Natural killer cell (primary cell): ENCODE measurements around the gene HOXD9. TPM values are rescaled to one million over a fixed set of nuclear protein-coding genes. Genes with fewer than 3 reads are reported as not detected.

ENCODE experiments used
- ATAC-seq, 3 donors: fragments of 150-1000 bp in 2 of 3; fragments of 200-7000 bp in 1 of 3; cut with Tn5 transposase; 1 replicate in 1 of 3; 2 replicates in 2 of 3; pipeline ENCODE4 v1.10.0; 2021; ENCODE audit warnings: mild to moderate bottlenecking in 2 of 3, moderate library complexity in 2 of 3
- DNase-seq, 2 donors: peaks; one replicate each; pipeline versions ENCODE4 v3.0.0 to v3.0.0-alpha.2; 2013 to 2021; ENCODE audit warnings: mixed read lengths in 1 of 2
- H3K27ac ChIP-seq: one replicate; pipeline ENCODE4 v1.5.1; 2013; ENCODE audit warnings: mild to moderate bottlenecking, low read length
- H3K27me3 ChIP-seq: one replicate; pipeline ENCODE4 v1.6.1; 2013; ENCODE audit warnings: low read length; ENCODE audit not compliant: control insufficient read depth, insufficient read depth
- H3K36me3 ChIP-seq: one replicate; pipeline ENCODE4 v1.6.1; 2013; ENCODE audit warnings: low read length; ENCODE audit not compliant: control insufficient read depth, insufficient read depth
- H3K4me1 ChIP-seq: one replicate; pipeline ENCODE4 v1.6.1; 2013; ENCODE audit warnings: low read length; ENCODE audit not compliant: control insufficient read depth, insufficient read depth
- H3K4me3 ChIP-seq: one replicate; pipeline ENCODE4 v1.5.1; 2013; ENCODE audit warnings: low read length
- H3K9me3 ChIP-seq: one replicate; pipeline ENCODE4 v1.6.1; 2013; ENCODE audit warnings: low read length; ENCODE audit not compliant: control insufficient read depth, insufficient read depth
- H3K27ac Mint-ChIP-seq, 2 donors: one replicate each; pipeline ENCODE4 v1.8.0; 2022; ENCODE audit warnings: mild to moderate bottlenecking in 2 of 2, mixed read lengths in 2 of 2, moderate library complexity in 1 of 2
- H3K27me3 Mint-ChIP-seq, 2 donors: one replicate each; pipeline ENCODE4 v1.8.0; 2022; ENCODE audit warnings: low read depth in 2 of 2, mixed read lengths in 2 of 2
- H3K36me3 Mint-ChIP-seq: one replicate; pipeline ENCODE4 v1.8.0; 2022; ENCODE audit warnings: mixed read lengths
- H3K4me1 Mint-ChIP-seq, 2 donors: one replicate each; pipeline ENCODE4 v1.8.0; 2022; ENCODE audit warnings: mixed read lengths in 2 of 2
- H3K4me3 Mint-ChIP-seq: one replicate; pipeline ENCODE4 v1.8.0; 2022; ENCODE audit warnings: mild to moderate bottlenecking, moderate library complexity, mixed read lengths
- H3K9me3 Mint-ChIP-seq, 2 donors: one replicate each; pipeline ENCODE4 v1.8.0; 2022; ENCODE audit warnings: mixed read lengths in 2 of 2
- CTCF ChIP-seq: fragments of 200-600 bp; IDR thresholded peaks from one replicate; pipeline ENCODE4 v1.8.0; 2022; ENCODE audit warnings: antibody characterized with exemption
- WGBS: methylation state at CpG from one replicate; pipeline ENCODE4 v1.1.7; 2013; ENCODE audit warnings: missing lambda C conversion rate; ENCODE audit not compliant: insufficient coverage; 5-methylcytosine and 5-hydroxymethylcytosine counted together
- intact Hi-C: fragments of 100-400 bp; cut with micrococcal nuclease; formaldehyde crosslinking; loops from one replicate; pipeline ENCODE4 v1.14.2; 2022
- total RNA-seq, 4 donors: library from RNA; stranded (reverse); fragments of 120-200 nt in 1 of 4; gene quantifications; one replicate each; pipeline versions ENCODE4 v1.2.3 to v1.2.4, GENCODE V29; 2013 to 2022

HOXD9 gene
- total RNA-seq, 3 donors from 2014 or later (not counting 1 experiment from before 2014, with no cell fraction given), result not detected

- no peak overlapping the region for H3K27ac ChIP-seq
- H3K4me3 ChIP-seq, result no peak overlapping the region
- no peak for DNase-seq
- Mint-ChIP-seq H3K9me3 (peaks cover 0 to 2% of the 10 kb centered on the region in 2 donors), H3K4me1 (peaks cover 0 to 8% of the 10 kb centered on the region in 2 donors), H3K4me3 (no peak overlapping the region), H3K27me3 (peaks cover 72 to 74% of the 10 kb centered on the region in 2 donors), H3K27ac (no peak overlapping the region), H3K36me3 (peaks cover 14% of the 10 kb centered on the region)
- H3K36me3 ChIP-seq, result no peaks in the 10 kb centered on the region
- H3K27me3 ChIP-seq, result peaks cover 60% of the 10 kb centered on the region
- ATAC-seq, result no peak
- no peaks in the 10 kb centered on the region for H3K4me1 ChIP-seq
- H3K9me3 ChIP-seq, result peaks cover 7% of the 10 kb centered on the region
- 5% methylated on average over 23 of the region's 26 CpGs for WGBS
- TF ChIP-seq CTCF, result no peak
- intact Hi-C loops, result no loop called here
These were observed 43.0 kb downstream of the HOXD9 start for GRCh38 chr2:176165370-176166050.

GRCh38 chr2:176166272-176166671, 43.8 kb downstream of the HOXD9 start:
- TF ChIP-seq CTCF, result no peak
- intact Hi-C loops, result no loop called here

GRCh38 chr2:176167398-176167797, 44.9 kb downstream of the HOXD9 start:
- Mint-ChIP-seq H3K4me3 (no peak overlapping the region), H3K27ac (no peak overlapping the region), H3K36me3 (peaks cover 14% of the 10 kb centered on the region), H3K4me1 (peaks cover 0 to 8% of the 10 kb centered on the region in 2 donors), H3K9me3 (peaks cover 0 to 2% of the 10 kb centered on the region in 2 donors), H3K27me3 (peaks cover 62 to 68% of the 10 kb centered on the region in 2 donors)
- no peak overlapping the region for H3K4me3 ChIP-seq
- peaks cover 7% of the 10 kb centered on the region for H3K9me3 ChIP-seq
- no peak for ATAC-seq
- H3K4me1 ChIP-seq, result no peaks in the 10 kb centered on the region
- 88% methylated on average over 1 of the region's 1 CpG for WGBS
- H3K27me3 ChIP-seq, result peaks cover 62% of the 10 kb centered on the region
- H3K27ac ChIP-seq, result no peak overlapping the region
- intact Hi-C loops, result no loop called here
- no peak for DNase-seq
- no peaks in the 10 kb centered on the region for H3K36me3 ChIP-seq
- TF ChIP-seq CTCF, result no peak

More at GRCh38 chr2:176166272-176166671, 43.8 kb downstream of the HOXD9 start:
- Mint-ChIP-seq H3K27me3 (peaks cover 68 to 73% of the 10 kb centered on the region in 2 donors), H3K4me1 (peaks cover 0 to 8% of the 10 kb centered on the region in 2 donors), H3K4me3 (no peak overlapping the region), H3K36me3 (peaks cover 14% of the 10 kb centered on the region), H3K27ac (no peak overlapping the region), H3K9me3 (peaks cover 0 to 2% of the 10 kb centered on the region in 2 donors)
- no peak overlapping the region for H3K27ac ChIP-seq
- H3K36me3 ChIP-seq, result no peaks in the 10 kb centered on the region
- ATAC-seq (no peak), DNase-seq (no peak)
- peaks cover 7% of the 10 kb centered on the region for H3K9me3 ChIP-seq
- no peak overlapping the region for H3K4me3 ChIP-seq
- peaks cover 62% of the 10 kb centered on the region for H3K27me3 ChIP-seq
- 23% methylated on average over 2 of the region's 2 CpGs for WGBS
- no peaks in the 10 kb centered on the region for H3K4me1 ChIP-seq
